Mucosa of stomach (tissue), 1 donor: ENCODE results near the gene SMIM28.

ENCODE experiments used
- H3K27me3 ChIP-seq: one replicate; pipeline ENCODE4 v1.7.0; 2013; ENCODE audit warnings: mild to moderate bottlenecking, low read length; ENCODE audit not compliant: control insufficient read depth, insufficient read depth
- H3K36me3 ChIP-seq: one replicate; pipeline ENCODE4 v1.7.0; 2013; ENCODE audit warnings: low read length; ENCODE audit not compliant: control insufficient read depth, insufficient read depth
- H3K4me1 ChIP-seq: one replicate; pipeline ENCODE4 v1.7.0; 2013; ENCODE audit warnings: mild to moderate bottlenecking, low read length; ENCODE audit not compliant: control insufficient read depth, insufficient read depth
- H3K4me3 ChIP-seq: one replicate; pipeline ENCODE4 v1.7.0; 2013; ENCODE audit warnings: low read length
- H3K9ac ChIP-seq: one replicate; pipeline ENCODE4 v1.7.0; 2013; ENCODE audit warnings: mild to moderate bottlenecking, low read length, moderate library complexity
- H3K9me3 ChIP-seq: one replicate; pipeline ENCODE4 v1.7.0; 2013; ENCODE audit warnings: mild to moderate bottlenecking, low read length, moderate library complexity; ENCODE audit not compliant: control insufficient read depth
- donor health status: Pancreatic carcinoma.

The SMIM28 gene

GRCh38 chr6:138377844-138378243 lies at the start of gene SMIM28:
Gene SMIM28 (plus strand): TSS chr6:138377905. CDS start chr6:138378073, 168 bp downstream.
- no peaks in the 10 kb centered on the region for H3K4me1 ChIP-seq
- H3K36me3 ChIP-seq = no peaks in the 10 kb centered on the region
- H3K9ac ChIP-seq = no peak within 1 kb of the TSS
- H3K9me3 ChIP-seq = no peaks in the 10 kb centered on the region
- H3K27me3 ChIP-seq = no peaks in the 10 kb centered on the region
- no peak within 1 kb of the TSS for H3K4me3 ChIP-seq

GRCh38 chr6:138328210-138328609 lies 49.5 kb upstream of the SMIM28 start:
- H3K4me1 ChIP-seq = no peaks in the 10 kb centered on the region
- H3K27me3 ChIP-seq = no peaks in the 10 kb centered on the region
- H3K4me3 ChIP-seq = no peak overlapping the region
- no peaks in the 10 kb centered on the region for H3K9me3 ChIP-seq
- no peak overlapping the region for H3K9ac ChIP-seq
- no peaks in the 10 kb centered on the region for H3K36me3 ChIP-seq

GRCh38 chr6:138330763-138331162 lies 46.9 kb upstream of the SMIM28 start:
- H3K4me1 ChIP-seq = no peaks in the 10 kb centered on the region
- H3K4me3 ChIP-seq = no peak overlapping the region
- no peaks in the 10 kb centered on the region for H3K36me3 ChIP-seq
- H3K9me3 ChIP-seq = no peaks in the 10 kb centered on the region
- no peaks in the 10 kb centered on the region for H3K27me3 ChIP-seq
- no peak overlapping the region for H3K9ac ChIP-seq

GRCh38 chr6:138331444-138331843 lies 46.3 kb upstream of the SMIM28 start:
- Histone ChIP-seq H3K27me3 (no peaks in the 10 kb centered on the region), H3K9ac (no peak overlapping the region), H3K4me1 (no peaks in the 10 kb centered on the region), H3K9me3 (no peaks in the 10 kb centered on the region), H3K4me3 (no peak overlapping the region), H3K36me3 (no peaks in the 10 kb centered on the region)

GRCh38 chr6:138331984-138332383 lies 45.7 kb upstream of the SMIM28 start:
- Histone ChIP-seq H3K27me3 (no peaks in the 10 kb centered on the region), H3K36me3 (no peaks in the 10 kb centered on the region), H3K9ac (no peak overlapping the region), H3K4me1 (no peaks in the 10 kb centered on the region), H3K9me3 (no peaks in the 10 kb centered on the region), H3K4me3 (no peak overlapping the region)

- Histone ChIP-seq H3K36me3 (no peaks in the 10 kb centered on the region), H3K9ac (no peak overlapping the region), H3K27me3 (no peaks in the 10 kb centered on the region), H3K4me1 (no peaks in the 10 kb centered on the region), H3K4me3 (no peak overlapping the region), H3K9me3 (no peaks in the 10 kb centered on the region)
These were observed 43.7 kb upstream of the SMIM28 start for GRCh38 chr6:138334000-138334399.

GRCh38 chr6:138334963-138335362 lies 42.7 kb upstream of the SMIM28 start:
- Histone ChIP-seq H3K4me1 (no peaks in the 10 kb centered on the region), H3K9me3 (no peaks in the 10 kb centered on the region), H3K9ac (no peak overlapping the region), H3K36me3 (no peaks in the 10 kb centered on the region), H3K4me3 (no peak overlapping the region), H3K27me3 (no peaks in the 10 kb centered on the region)

- H3K9me3 ChIP-seq = no peaks in the 10 kb centered on the region
- H3K9ac ChIP-seq = no peak overlapping the region
- H3K4me1 ChIP-seq = no peaks in the 10 kb centered on the region
- no peak overlapping the region for H3K4me3 ChIP-seq
- H3K36me3 ChIP-seq = no peaks in the 10 kb centered on the region
- no peaks in the 10 kb centered on the region for H3K27me3 ChIP-seq
These were observed 41.5 kb upstream of the SMIM28 start for GRCh38 chr6:138336221-138336620.

GRCh38 chr6:138337076-138337475 lies 40.6 kb upstream of the SMIM28 start:
- no peak overlapping the region for H3K4me3 ChIP-seq
- no peak overlapping the region for H3K9ac ChIP-seq
- no peaks in the 10 kb centered on the region for H3K4me1 ChIP-seq
- no peaks in the 10 kb centered on the region for H3K9me3 ChIP-seq
- H3K36me3 ChIP-seq = no peaks in the 10 kb centered on the region
- no peaks in the 10 kb centered on the region for H3K27me3 ChIP-seq

GRCh38 chr6:138339024-138339423 lies 38.7 kb upstream of the SMIM28 start:
- Histone ChIP-seq H3K9ac (no peak overlapping the region), H3K27me3 (no peaks in the 10 kb centered on the region), H3K4me3 (no peak overlapping the region)

GRCh38 chr6:138341176-138341575 lies 36.5 kb upstream of the SMIM28 start:
- H3K4me1 ChIP-seq = no peaks in the 10 kb centered on the region
- no peaks in the 10 kb centered on the region for H3K27me3 ChIP-seq
- no peak overlapping the region for H3K4me3 ChIP-seq
- no peak overlapping the region for H3K9ac ChIP-seq
- no peaks in the 10 kb centered on the region for H3K9me3 ChIP-seq
- H3K36me3 ChIP-seq = no peaks in the 10 kb centered on the region

More at GRCh38 chr6:138339024-138339423, 38.7 kb upstream of the SMIM28 start:
- no peaks in the 10 kb centered on the region for H3K9me3 ChIP-seq
- H3K36me3 ChIP-seq = no peaks in the 10 kb centered on the region
- no peaks in the 10 kb centered on the region for H3K4me1 ChIP-seq

- no peaks in the 10 kb centered on the region for H3K36me3 ChIP-seq
- H3K4me3 ChIP-seq = no peak overlapping the region
- no peaks in the 10 kb centered on the region for H3K27me3 ChIP-seq
- no peaks in the 10 kb centered on the region for H3K9me3 ChIP-seq
- no peaks in the 10 kb centered on the region for H3K4me1 ChIP-seq
- no peak overlapping the region for H3K9ac ChIP-seq
These were observed 34.6 kb upstream of the SMIM28 start for GRCh38 chr6:138343112-138343511.

GRCh38 chr6:138345565-138346285 lies 32.0 kb upstream of the SMIM28 start:
- Histone ChIP-seq H3K4me3 (no peak overlapping the region), H3K27me3 (no peaks in the 10 kb centered on the region), H3K9ac (no peak overlapping the region), H3K4me1 (peaks cover 6% of the 10 kb centered on the region), H3K36me3 (no peaks in the 10 kb centered on the region), H3K9me3 (no peaks in the 10 kb centered on the region)
